ENCODE measurements around the gene VPS45. TPM values are rescaled to one million over a fixed set of nuclear protein-coding genes. Genes with fewer than 3 reads are reported as not detected.
"Not testable (repeated sequence)": the region's sequence is repeated elsewhere in the genome, so short reads cannot be mapped to it uniquely, and the experiment has no call there.

The VPS45 gene
- 10 to 100 TPM; 22.9 to 23.0 TPM for total RNA-seq

- Mint-ChIP-seq H3K4me1 (peaks cover 29% of the 10 kb centered on the region), H3K9me3 (no peaks in the 10 kb centered on the region), H3K27me3 (no peaks in the 10 kb centered on the region), H3K27ac (peak within 1 kb of the TSS; percentile 98), H3K4me3 (peak within 1 kb of the TSS; percentile 92), H3K36me3 (peaks cover 19% of the 10 kb centered on the region)
- DNase-seq, result peak; percentile 93
Measured at GRCh38 chr1:150067184-150068108, at the start of gene VPS45. TSS of gene VPS45 (plus strand) at chr1:150067776. CDS start at chr1:150067858, 82 bp downstream.

- Mint-ChIP-seq H3K27ac (no peak overlapping the region), H3K9me3 (no peaks in the 10 kb centered on the region), H3K27me3 (peaks cover 5% of the 10 kb centered on the region), H3K4me3 (no peak overlapping the region), H3K36me3 (no peaks in the 10 kb centered on the region), H3K4me1 (no peaks in the 10 kb centered on the region)
- DNase-seq, result no peak
Measured at GRCh38 chr1:150018165-150018564, 49.4 kb upstream of the VPS45 start.

GRCh38 chr1:150020711-150021110 is 46.9 kb upstream of the VPS45 start:
- Mint-ChIP-seq H3K36me3 (no peaks in the 10 kb centered on the region), H3K4me3 (no peak overlapping the region), H3K4me1 (no peaks in the 10 kb centered on the region), H3K9me3 (no peaks in the 10 kb centered on the region), H3K27me3 (peaks cover 8% of the 10 kb centered on the region), H3K27ac (no peak overlapping the region)
- DNase-seq, result no peak

GRCh38 chr1:150021191-150021694 is 46.3 kb upstream of the VPS45 start:
- Mint-ChIP-seq H3K27me3 (peaks cover 8% of the 10 kb centered on the region), H3K27ac (peak overlapping the region; percentile 28)

GRCh38 chr1:150022357-150022756 is 45.2 kb upstream of the VPS45 start:
- H3K9me3 Mint-ChIP-seq, result no peaks in the 10 kb centered on the region
- no peak overlapping the region for H3K4me3 Mint-ChIP-seq
- peaks cover 8% of the 10 kb centered on the region for H3K27me3 Mint-ChIP-seq
- no peak for DNase-seq
- H3K4me1 Mint-ChIP-seq, result no peaks in the 10 kb centered on the region
- H3K36me3 Mint-ChIP-seq, result no peaks in the 10 kb centered on the region
- H3K27ac Mint-ChIP-seq, result no peak overlapping the region

More at GRCh38 chr1:150021191-150021694, 46.3 kb upstream of the VPS45 start:
- no peaks in the 10 kb centered on the region for H3K36me3 Mint-ChIP-seq
- no peaks in the 10 kb centered on the region for H3K4me1 Mint-ChIP-seq
- DNase-seq, result no peak
- H3K4me3 Mint-ChIP-seq, result no peak overlapping the region
- H3K9me3 Mint-ChIP-seq, result no peaks in the 10 kb centered on the region

- H3K36me3 Mint-ChIP-seq, result no peaks in the 10 kb centered on the region
- H3K27me3 Mint-ChIP-seq, result peaks cover 8% of the 10 kb centered on the region
- H3K27ac Mint-ChIP-seq, result no peak overlapping the region
- no peak for DNase-seq
- H3K9me3 Mint-ChIP-seq, result no peaks in the 10 kb centered on the region
- H3K4me3 Mint-ChIP-seq, result no peak overlapping the region
- H3K4me1 Mint-ChIP-seq, result no peaks in the 10 kb centered on the region
Measured at GRCh38 chr1:150024156-150024555, 43.4 kb upstream of the VPS45 start.

- peaks cover 3% of the 10 kb centered on the region for H3K27me3 Mint-ChIP-seq
- no peaks in the 10 kb centered on the region for H3K36me3 Mint-ChIP-seq
- H3K9me3 Mint-ChIP-seq, result no peaks in the 10 kb centered on the region
- H3K4me1 Mint-ChIP-seq, result no peaks in the 10 kb centered on the region
- H3K27ac Mint-ChIP-seq, result no peak overlapping the region
- DNase-seq, result no peak
- no peak overlapping the region for H3K4me3 Mint-ChIP-seq
Measured at GRCh38 chr1:150028322-150028721, 39.3 kb upstream of the VPS45 start.

- Mint-ChIP-seq H3K36me3 (no peaks in the 10 kb centered on the region), H3K4me1 (no peaks in the 10 kb centered on the region), H3K9me3 (no peaks in the 10 kb centered on the region)
Measured at GRCh38 chr1:150034336-150034735, 33.2 kb upstream of the VPS45 start.

GRCh38 chr1:150049926-150050325 is 17.6 kb upstream of the VPS45 start:
- no peak overlapping the region for H3K27ac Mint-ChIP-seq
- DNase-seq, result no peak
- no peaks in the 10 kb centered on the region for H3K9me3 Mint-ChIP-seq
- peaks cover 4% of the 10 kb centered on the region for H3K27me3 Mint-ChIP-seq
- H3K36me3 Mint-ChIP-seq, result no peaks in the 10 kb centered on the region
- H3K4me1 Mint-ChIP-seq, result peaks cover 6% of the 10 kb centered on the region
- no peak overlapping the region for H3K4me3 Mint-ChIP-seq

More at GRCh38 chr1:150034336-150034735, 33.2 kb upstream of the VPS45 start:
- Mint-ChIP-seq H3K27ac (no peak overlapping the region), H3K27me3 (peaks cover 3% of the 10 kb centered on the region), H3K4me3 (no peak overlapping the region)
- no peak for DNase-seq

GRCh38 chr1:150051089-150051373 is 16.5 kb upstream of the VPS45 start:
- Mint-ChIP-seq H3K4me1 (peaks cover 6% of the 10 kb centered on the region), H3K9me3 (no peaks in the 10 kb centered on the region), H3K27ac (no peak overlapping the region), H3K27me3 (peaks cover 4% of the 10 kb centered on the region), H3K4me3 (no peak overlapping the region), H3K36me3 (no peaks in the 10 kb centered on the region)
- DNase-seq, result no peak

GRCh38 chr1:150051905-150052412 is 15.6 kb upstream of the VPS45 start:
- H3K4me1 Mint-ChIP-seq, H3K4me3 Mint-ChIP-seq, DNase-seq, H3K36me3 Mint-ChIP-seq, H3K9me3 Mint-ChIP-seq, H3K27me3 Mint-ChIP-seq, H3K27ac Mint-ChIP-seq: not testable (repeated sequence)

GRCh38 chr1:150053926-150054325 is 13.7 kb upstream of the VPS45 start:
- Mint-ChIP-seq H3K27me3 (no peaks in the 10 kb centered on the region), H3K4me3 (no peak overlapping the region), H3K36me3 (no peaks in the 10 kb centered on the region), H3K4me1 (peaks cover 6% of the 10 kb centered on the region), H3K9me3 (no peaks in the 10 kb centered on the region), H3K27ac (no peak overlapping the region)
- no peak for DNase-seq

GRCh38 chr1:150055507-150055906 is 12.1 kb upstream of the VPS45 start:
- H3K4me1 Mint-ChIP-seq, H3K4me3 Mint-ChIP-seq, DNase-seq, H3K27ac Mint-ChIP-seq, H3K9me3 Mint-ChIP-seq, H3K27me3 Mint-ChIP-seq, H3K36me3 Mint-ChIP-seq: not testable (repeated sequence)

- Mint-ChIP-seq H3K4me1 (no peaks in the 10 kb centered on the region), H3K36me3 (no peaks in the 10 kb centered on the region), H3K9me3 (no peaks in the 10 kb centered on the region), H3K4me3 (no peak overlapping the region), H3K27ac (no peak overlapping the region), H3K27me3 (no peaks in the 10 kb centered on the region)
- DNase-seq, result no peak
Measured at GRCh38 chr1:150056407-150056806, 11.2 kb upstream of the VPS45 start.

GRCh38 chr1:150060260-150060659 is 7.3 kb upstream of the VPS45 start:
- Mint-ChIP-seq H3K27ac (no peak overlapping the region), H3K4me1 (peaks cover 2% of the 10 kb centered on the region), H3K27me3 (no peaks in the 10 kb centered on the region), H3K4me3 (no peak overlapping the region), H3K9me3 (no peaks in the 10 kb centered on the region), H3K36me3 (no peaks in the 10 kb centered on the region)
- DNase-seq, result no peak

- Mint-ChIP-seq H3K4me1 (peaks cover 10% of the 10 kb centered on the region), H3K4me3 (no peak overlapping the region), H3K9me3 (no peaks in the 10 kb centered on the region), H3K36me3 (no peaks in the 10 kb centered on the region), H3K27me3 (no peaks in the 10 kb centered on the region), H3K27ac (no peak overlapping the region)
- DNase-seq, result no peak
Measured at GRCh38 chr1:150061632-150062101, 5.9 kb upstream of the VPS45 start.
